GM06990 (cell line): ENCODE results near the gene ZNRF4.
"Not testable (repeated sequence)": the region's sequence is repeated elsewhere in the genome, so short reads cannot be mapped to it uniquely, and the experiment has no call there.

Source experiments
- DNase-seq: peaks from one replicate; pipeline ENCODE4 v3.0.0-alpha.2; 2011; ENCODE audit not compliant: insufficient read length; ENCODE audit errors: extremely low read depth
- H3K27me3 ChIP-seq: replicated peaks from 2 replicates; pipeline ENCODE4 v1.6.0; 2011; ENCODE audit warnings: low read length; ENCODE audit not compliant: control insufficient read depth, insufficient read depth
- H3K36me3 ChIP-seq: 2 replicates; pipeline ENCODE4 v1.5.1; 2011; ENCODE audit warnings: low read length; ENCODE audit not compliant: control insufficient read depth, insufficient read depth
- H3K4me3 ChIP-seq: replicated peaks from 2 replicates; pipeline ENCODE4 v1.5.1; 2011; ENCODE audit warnings: low read depth, mild to moderate bottlenecking, control low read depth, low read length
- TF ChIP-seq, protein P1 (sequence below): IDR thresholded peaks from 2 replicates; pipeline ENCODE4 v1.5.1; 2011; ENCODE audit warnings: low read length, control low read depth, mild to moderate bottlenecking, inconsistent platforms; ENCODE audit not compliant: insufficient read depth, poor library complexity, severe bottlenecking

Gene ZNRF4, protein sequence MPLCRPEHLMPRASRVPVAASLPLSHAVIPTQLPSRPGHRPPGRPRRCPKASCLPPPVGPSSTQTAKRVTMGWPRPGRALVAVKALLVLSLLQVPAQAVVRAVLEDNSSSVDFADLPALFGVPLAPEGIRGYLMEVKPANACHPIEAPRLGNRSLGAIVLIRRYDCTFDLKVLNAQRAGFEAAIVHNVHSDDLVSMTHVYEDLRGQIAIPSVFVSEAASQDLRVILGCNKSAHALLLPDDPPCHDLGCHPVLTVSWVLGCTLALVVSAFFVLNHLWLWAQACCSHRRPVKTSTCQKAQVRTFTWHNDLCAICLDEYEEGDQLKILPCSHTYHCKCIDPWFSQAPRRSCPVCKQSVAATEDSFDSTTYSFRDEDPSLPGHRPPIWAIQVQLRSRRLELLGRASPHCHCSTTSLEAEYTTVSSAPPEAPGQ

GRCh38 chr19:5455367-5456129, at the start of gene ZNRF4:
TSS of gene ZNRF4 (plus strand) at chr19:5455417. CDS start at chr19:5455492, 75 bp downstream.
- Histone ChIP-seq H3K27me3 (no peaks in the 10 kb centered on the region), H3K4me3 (no peak within 1 kb of the TSS), H3K36me3 (no peaks in the 10 kb centered on the region)
- no peak for DNase-seq
- TF ChIP-seq, protein P1, sequence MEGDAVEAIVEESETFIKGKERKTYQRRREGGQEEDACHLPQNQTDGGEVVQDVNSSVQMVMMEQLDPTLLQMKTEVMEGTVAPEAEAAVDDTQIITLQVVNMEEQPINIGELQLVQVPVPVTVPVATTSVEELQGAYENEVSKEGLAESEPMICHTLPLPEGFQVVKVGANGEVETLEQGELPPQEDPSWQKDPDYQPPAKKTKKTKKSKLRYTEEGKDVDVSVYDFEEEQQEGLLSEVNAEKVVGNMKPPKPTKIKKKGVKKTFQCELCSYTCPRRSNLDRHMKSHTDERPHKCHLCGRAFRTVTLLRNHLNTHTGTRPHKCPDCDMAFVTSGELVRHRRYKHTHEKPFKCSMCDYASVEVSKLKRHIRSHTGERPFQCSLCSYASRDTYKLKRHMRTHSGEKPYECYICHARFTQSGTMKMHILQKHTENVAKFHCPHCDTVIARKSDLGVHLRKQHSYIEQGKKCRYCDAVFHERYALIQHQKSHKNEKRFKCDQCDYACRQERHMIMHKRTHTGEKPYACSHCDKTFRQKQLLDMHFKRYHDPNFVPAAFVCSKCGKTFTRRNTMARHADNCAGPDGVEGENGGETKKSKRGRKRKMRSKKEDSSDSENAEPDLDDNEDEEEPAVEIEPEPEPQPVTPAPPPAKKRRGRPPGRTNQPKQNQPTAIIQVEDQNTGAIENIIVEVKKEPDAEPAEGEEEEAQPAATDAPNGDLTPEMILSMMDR, result no peak

DNA sequence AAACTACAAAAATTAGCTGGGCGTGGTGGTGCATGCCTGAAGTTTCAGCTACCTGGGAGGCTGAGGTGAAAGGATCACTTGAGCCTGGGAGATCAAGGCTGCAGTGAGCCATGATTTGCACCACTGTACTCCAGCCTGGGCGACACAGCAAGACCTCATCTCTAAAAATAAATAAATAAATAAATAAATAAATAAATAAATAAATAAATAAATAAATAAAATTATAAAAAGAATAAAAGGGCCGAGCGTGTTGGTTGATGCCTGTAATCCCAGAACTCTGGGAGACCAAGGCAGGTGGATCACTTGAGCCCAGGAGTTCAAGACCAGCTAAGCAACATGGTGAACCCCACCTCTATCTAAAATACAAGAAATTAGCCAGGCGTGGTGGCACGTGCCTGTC, 49.0 kb upstream of the ZNRF4 start:
- not testable (repeated sequence) for H3K27me3 ChIP-seq, H3K36me3 ChIP-seq, H3K4me3 ChIP-seq, DNase-seq

GRCh38 chr19:5406816-5407215, 48.4 kb upstream of the ZNRF4 start:
- H3K4me3 ChIP-seq, result no peak overlapping the region
- TF ChIP-seq, protein P1, result no peak
- no peaks in the 10 kb centered on the region for H3K27me3 ChIP-seq
- no peak for DNase-seq
- H3K36me3 ChIP-seq, result no peaks in the 10 kb centered on the region

DNA sequence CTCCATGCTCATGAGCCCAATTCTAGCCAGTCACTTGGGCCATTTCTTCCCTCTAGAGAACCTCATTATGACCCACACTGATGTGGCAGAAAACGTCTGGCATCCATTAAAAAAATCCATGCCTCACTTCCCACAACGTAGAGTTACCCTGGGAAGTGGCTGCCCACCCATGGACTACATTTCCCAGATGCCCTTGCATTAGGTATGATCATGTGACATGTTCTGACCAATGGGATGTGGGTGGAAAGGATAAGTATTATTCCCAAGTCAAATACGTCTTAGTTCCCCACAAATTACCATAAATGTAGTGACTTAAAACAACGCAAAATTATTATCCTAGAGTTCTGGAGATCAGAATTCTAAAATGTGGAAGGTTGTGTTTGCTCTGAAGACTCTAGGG, 47.9 kb upstream of the ZNRF4 start:
- no peaks in the 10 kb centered on the region for H3K36me3 ChIP-seq
- TF ChIP-seq, protein P1, result no peak
- no peaks in the 10 kb centered on the region for H3K27me3 ChIP-seq
- H3K4me3 ChIP-seq, result no peak overlapping the region
- no peak for DNase-seq

DNA sequence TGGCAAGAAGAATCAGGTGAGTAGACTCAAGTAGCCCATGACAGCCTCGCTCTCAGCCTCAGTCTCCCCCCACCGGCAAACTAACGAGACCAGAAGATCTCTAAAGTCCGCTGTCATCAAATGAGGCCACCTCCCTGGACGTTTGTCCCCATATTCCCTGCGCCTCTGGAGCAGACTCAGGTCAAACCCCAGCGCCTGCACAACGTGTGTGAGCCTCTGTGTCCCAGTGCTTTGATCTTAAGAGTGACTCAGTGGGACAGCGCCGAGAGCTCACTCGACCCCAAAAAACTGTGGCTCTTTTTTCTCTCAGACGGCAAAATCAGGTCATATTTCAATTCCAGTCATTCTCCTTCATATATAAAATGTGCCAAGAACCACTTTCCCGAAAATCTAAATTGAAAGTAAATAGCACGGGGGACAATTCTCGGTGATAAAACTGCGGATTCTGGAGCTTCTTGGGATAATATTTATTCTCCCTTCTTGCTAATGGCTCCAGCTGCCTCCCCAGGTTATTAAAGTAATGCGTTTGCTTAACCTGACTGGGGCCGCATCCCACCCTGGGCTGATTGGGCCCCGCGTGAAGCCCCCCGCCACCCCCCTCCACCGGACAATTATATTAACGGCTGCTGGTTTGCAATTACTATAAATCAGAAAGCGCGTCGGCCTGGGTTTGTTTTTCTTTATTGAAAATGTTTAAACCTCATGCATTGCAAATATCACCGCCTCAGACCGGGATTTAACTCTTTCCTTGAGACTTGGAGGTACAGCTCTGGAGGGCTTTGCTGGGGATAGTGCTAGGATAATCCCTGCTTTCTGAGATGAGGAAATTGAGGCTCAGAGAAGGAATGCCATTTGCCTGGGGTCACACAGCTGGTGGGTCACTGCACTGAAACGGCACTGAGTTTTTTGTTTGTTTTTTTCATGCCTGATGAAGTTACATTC, 37.5 kb upstream of the ZNRF4 start:
- no peak for DNase-seq
- Histone ChIP-seq H3K4me3 (no peak overlapping the region), H3K36me3 (no peaks in the 10 kb centered on the region), H3K27me3 (no peaks in the 10 kb centered on the region)
- TF ChIP-seq, protein P1, result no peak
